Renal cortex interstitium (tissue), 11 donors: ENCODE results near the gene HOXA5. TPM values are rescaled to one million over a fixed set of nuclear protein-coding genes. Genes with fewer than 3 reads are reported as not detected.
A peak's percentile ranks its signal among the peaks of the same experiment; 100 is the strongest.

ENCODE experiments used
- DNase-seq, 11 donors: peaks; one replicate each; pipeline ENCODE4 v3.0.0-alpha.2; 2013; ENCODE audit warnings: low read depth in 9 of 11, low spot score in 4 of 11; ENCODE audit errors: extremely low read depth in 1 of 11
- polyA plus RNA-seq, 3 donors: library from polyadenylated mRNA; unstranded; fragments of 120-200 nt; gene quantifications; one replicate each; pipeline ENCODE4 v1.2.1, GENCODE V29; 2013; ENCODE audit not compliant: insufficient read length in 3 of 3

Gene HOXA5
- polyA plus RNA-seq, 3 donors: 70.3 to 89.0 (median 71.1) TPM

GRCh38 chr7:27154901-27155815 lies 11.7 kb upstream of the HOXA5 start:
- DNase-seq: no peak

DNA sequence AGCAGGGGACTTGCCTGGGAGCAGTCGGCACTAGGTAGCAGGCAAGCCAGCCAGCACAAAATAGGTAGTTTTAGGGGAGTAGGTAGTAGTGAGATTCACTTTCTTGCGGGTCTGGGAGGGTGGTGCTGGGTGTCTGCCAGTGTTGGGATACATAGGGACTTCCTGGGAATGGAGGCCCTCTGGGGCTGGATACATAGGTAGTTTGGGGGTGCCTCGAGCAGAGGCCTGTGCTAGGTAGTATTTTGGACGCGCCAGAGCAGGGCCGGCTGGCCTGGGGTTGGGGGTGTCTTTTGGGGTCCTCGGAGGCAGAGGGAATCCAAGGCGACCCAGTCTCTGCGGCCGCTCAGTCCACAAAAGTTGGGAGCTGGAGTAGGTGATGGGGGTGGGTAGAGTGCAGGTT lies 10.9 kb upstream of the HOXA5 start:
- DNase-seq: no peak

DNA sequence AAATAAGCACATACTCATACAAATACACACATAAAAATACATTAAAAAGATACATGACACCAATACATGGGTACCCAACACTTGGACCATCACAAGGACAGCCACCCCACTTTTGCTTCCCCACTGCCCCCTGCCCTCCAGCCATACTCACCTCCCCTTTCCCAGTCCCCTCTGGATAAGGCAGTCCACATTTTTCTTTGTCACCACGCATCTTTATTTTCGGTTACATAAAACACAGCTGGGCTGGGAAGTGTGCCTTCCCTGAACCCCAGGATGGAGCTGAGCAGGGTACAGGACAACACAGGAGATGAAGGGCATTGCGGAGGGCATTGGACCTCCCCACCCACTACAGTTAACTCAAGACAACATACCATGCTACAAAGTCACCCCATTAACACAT lies 10.0 kb upstream of the HOXA5 start:
- no peak for DNase-seq

- DNase-seq: no peak
Measured at GRCh38 chr7:27152816-27153442, 9.4 kb upstream of the HOXA5 start.

GRCh38 chr7:27151931-27152815 lies 8.7 kb upstream of the HOXA5 start, which contains the start of gene HOXA3:
HOXA3 (minus strand) TSS chr7:27152583; CDS start chr7:27110640, 41,943 bp downstream.
- DNase-seq: peak in 9 of 11 donors; percentile 83 to 95 (median 88)

GRCh38 chr7:27151341-27151930 lies 8.0 kb upstream of the HOXA5 start:
- no peak for DNase-seq

GRCh38 chr7:27150568-27151340 lies 7.3 kb upstream of the HOXA5 start:
- no peak for DNase-seq

GRCh38 chr7:27149842-27150567 lies 6.5 kb upstream of the HOXA5 start:
- no peak for DNase-seq

- no peak for DNase-seq
Measured at GRCh38 chr7:27148756-27149641, 5.5 kb upstream of the HOXA5 start.

- DNase-seq: no peak
Measured at GRCh38 chr7:27148031-27148755, 4.7 kb upstream of the HOXA5 start.

DNA sequence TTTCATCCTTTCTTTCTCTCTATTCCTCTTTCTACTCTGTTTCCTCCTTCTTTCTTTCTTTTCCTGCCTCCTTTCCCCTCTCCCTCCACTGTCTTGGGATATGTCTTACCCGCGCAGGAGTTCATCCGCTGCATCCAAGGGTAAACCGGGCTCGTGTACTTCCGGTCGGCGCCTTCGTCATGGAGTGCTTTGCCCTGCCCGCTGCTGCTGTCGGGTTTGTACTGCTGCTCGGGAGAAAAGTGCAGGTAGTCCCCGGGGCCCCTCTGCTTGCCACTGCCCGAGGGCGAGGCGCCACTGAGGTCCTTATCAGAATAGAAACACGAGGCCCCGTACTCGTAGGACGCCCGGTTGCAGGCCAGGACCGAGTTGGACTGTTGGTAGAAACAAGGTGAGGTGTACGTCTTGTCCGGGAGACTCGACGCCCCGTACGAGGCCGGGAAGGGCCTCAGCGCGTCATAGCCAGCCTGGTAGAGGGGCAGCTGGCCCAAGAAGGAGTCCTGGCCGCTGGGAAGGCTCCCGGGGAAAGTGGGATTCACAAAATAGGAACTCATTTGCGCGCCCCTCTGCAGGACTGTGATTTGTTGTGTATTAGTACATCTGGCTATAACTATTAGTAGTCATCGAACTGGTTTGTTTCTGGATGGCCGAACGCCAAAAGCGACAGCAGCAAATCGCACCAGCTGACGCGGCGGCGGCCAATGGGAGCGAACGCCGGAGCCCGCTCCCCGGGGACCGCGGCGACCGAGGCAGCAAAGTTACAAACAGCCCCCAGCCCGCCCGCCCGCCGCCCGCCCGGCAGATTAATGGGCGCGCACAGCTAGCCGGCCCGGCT lies 3.9 kb upstream of the HOXA5 start, which contains the start of gene HOXA6:
TSS of gene HOXA6 (minus strand) at position 576 of the 832 bp plus-strand sequence. CDS start at position 551, 25 bp downstream.
- no peak for DNase-seq

GRCh38 chr7:27146491-27147198 lies 3.2 kb upstream of the HOXA5 start:
- no peak for DNase-seq

GRCh38 chr7:27145914-27146412 lies 2.5 kb upstream of the HOXA5 start:
- no peak for DNase-seq

- no peak for DNase-seq
Measured at GRCh38 chr7:27145165-27145913, 1.9 kb upstream of the HOXA5 start.
